Activated T-cell treated with anti-CD3 and anti-CD28 coated beads, Interleukin-2, amount 50 U/mL, for 4 hours (primary cell): ENCODE results near the gene RHOF. TPM values are rescaled to one million over a fixed set of nuclear protein-coding genes. Genes with fewer than 3 reads are reported as not detected.

Source experiments
- total RNA-seq, 3 donors: library from RNA; stranded (reverse); gene quantifications; one replicate each; pipeline ENCODE4 v1.2.1, GENCODE V29; 2021

Gene RHOF
- total RNA-seq, 3 donors from 2014 or later: 80.7 to 94.6 (median 85.8) TPM

Other genes starting within 250 kb of the RHOF start
- gene KDM2B, start 212.7 kb downstream of the RHOF start, total RNA-seq: 10 to 100 TPM; 47.3 to 51.8 (median 48.6) TPM
- gene ORAI1, start 167.2 kb downstream of the RHOF start, total RNA-seq: 10 to 100 TPM; 46.2 to 49.8 (median 48.9) TPM
- gene MORN3, start 124.0 kb downstream of the RHOF start, total RNA-seq: 1 to 10 TPM in 2 of 3 donors, under 1 TPM in 1; 0.60 to 1.2 (median 1.2) TPM
- gene TMEM120B, start 80.9 kb downstream of the RHOF start, total RNA-seq: 10 to 100 TPM; 14.2 to 19.1 (median 17.7) TPM
- gene SETD1B, start 10.3 kb upstream of the RHOF start, total RNA-seq: 10 to 100 TPM; 30.4 to 32.7 (median 31.7) TPM
- gene HPD, start 65.2 kb upstream of the RHOF start, total RNA-seq: under 1 TPM; 0.20 to 0.27 (median 0.26) TPM
- 100 to 1,000 TPM in 2 of 3 donors, 10 to 100 TPM in 1; 97.7 to 106 (median 103) TPM for gene PSMD9, start 95.1 kb upstream of the RHOF start, total RNA-seq
- gene CFAP251, start 124.9 kb upstream of the RHOF start, total RNA-seq: under 1 TPM; 0.46 to 0.82 (median 0.78) TPM
- gene BCL7A, start 228.2 kb upstream of the RHOF start, total RNA-seq: 10 to 100 TPM in 1 of 3 donors, 1 to 10 TPM in 2; 8.9 to 10.6 (median 9.0) TPM